ENCODE data around the gene PRR5L. TPM values are rescaled to one million over a fixed set of nuclear protein-coding genes. Genes with fewer than 3 reads are reported as not detected.

PRR5L gene
- total RNA-seq, 1 donor from 2014 or later: 122 TPM

GRCh38 chr11:36467916-36468315, 171.8 kb downstream of the PRR5L start:
- TF ChIP-seq, protein P1, sequence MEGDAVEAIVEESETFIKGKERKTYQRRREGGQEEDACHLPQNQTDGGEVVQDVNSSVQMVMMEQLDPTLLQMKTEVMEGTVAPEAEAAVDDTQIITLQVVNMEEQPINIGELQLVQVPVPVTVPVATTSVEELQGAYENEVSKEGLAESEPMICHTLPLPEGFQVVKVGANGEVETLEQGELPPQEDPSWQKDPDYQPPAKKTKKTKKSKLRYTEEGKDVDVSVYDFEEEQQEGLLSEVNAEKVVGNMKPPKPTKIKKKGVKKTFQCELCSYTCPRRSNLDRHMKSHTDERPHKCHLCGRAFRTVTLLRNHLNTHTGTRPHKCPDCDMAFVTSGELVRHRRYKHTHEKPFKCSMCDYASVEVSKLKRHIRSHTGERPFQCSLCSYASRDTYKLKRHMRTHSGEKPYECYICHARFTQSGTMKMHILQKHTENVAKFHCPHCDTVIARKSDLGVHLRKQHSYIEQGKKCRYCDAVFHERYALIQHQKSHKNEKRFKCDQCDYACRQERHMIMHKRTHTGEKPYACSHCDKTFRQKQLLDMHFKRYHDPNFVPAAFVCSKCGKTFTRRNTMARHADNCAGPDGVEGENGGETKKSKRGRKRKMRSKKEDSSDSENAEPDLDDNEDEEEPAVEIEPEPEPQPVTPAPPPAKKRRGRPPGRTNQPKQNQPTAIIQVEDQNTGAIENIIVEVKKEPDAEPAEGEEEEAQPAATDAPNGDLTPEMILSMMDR (IDR thresholded peaks at IDR 0.05; ENCODE audit: unreplicated experiment): no peak
- peaks cover 3% of the 10 kb centered on the region for H3K27me3 Mint-ChIP-seq (ENCODE audit: unreplicated experiment)
- H3K36me3 Mint-ChIP-seq (ENCODE audit: low read depth, unreplicated experiment): peaks cover 33% of the 10 kb centered on the region
- H3K27ac Mint-ChIP-seq (ENCODE audit: unreplicated experiment): no peak overlapping the region
- peaks cover 20% of the 10 kb centered on the region for H3K4me1 Mint-ChIP-seq (ENCODE audit: unreplicated experiment)
- no peaks in the 10 kb centered on the region for H3K9me3 Mint-ChIP-seq (ENCODE audit: unreplicated experiment)
- H3K4me3 Mint-ChIP-seq (ENCODE audit: unreplicated experiment): peak overlapping the region; percentile 39
- DNase-seq (ENCODE audit: low spot score): no peak

- TF ChIP-seq, protein P1 (IDR thresholded peaks at IDR 0.05; ENCODE audit: unreplicated experiment): peak; percentile 63
- Mint-ChIP-seq H3K4me3 (ENCODE audit: unreplicated experiment) (no peak overlapping the region), H3K9me3 (ENCODE audit: unreplicated experiment) (no peaks in the 10 kb centered on the region), H3K4me1 (ENCODE audit: unreplicated experiment) (peaks cover 20% of the 10 kb centered on the region), H3K27ac (ENCODE audit: unreplicated experiment) (peak overlapping the region; percentile 64), H3K36me3 (ENCODE audit: low read depth, unreplicated experiment) (peaks cover 27% of the 10 kb centered on the region), H3K27me3 (ENCODE audit: unreplicated experiment) (peaks cover 3% of the 10 kb centered on the region)
- DNase-seq (ENCODE audit: low spot score): peak; percentile 75
Observed at GRCh38 chr11:36469063-36469462, 173.0 kb downstream of the PRR5L start.

DNA sequence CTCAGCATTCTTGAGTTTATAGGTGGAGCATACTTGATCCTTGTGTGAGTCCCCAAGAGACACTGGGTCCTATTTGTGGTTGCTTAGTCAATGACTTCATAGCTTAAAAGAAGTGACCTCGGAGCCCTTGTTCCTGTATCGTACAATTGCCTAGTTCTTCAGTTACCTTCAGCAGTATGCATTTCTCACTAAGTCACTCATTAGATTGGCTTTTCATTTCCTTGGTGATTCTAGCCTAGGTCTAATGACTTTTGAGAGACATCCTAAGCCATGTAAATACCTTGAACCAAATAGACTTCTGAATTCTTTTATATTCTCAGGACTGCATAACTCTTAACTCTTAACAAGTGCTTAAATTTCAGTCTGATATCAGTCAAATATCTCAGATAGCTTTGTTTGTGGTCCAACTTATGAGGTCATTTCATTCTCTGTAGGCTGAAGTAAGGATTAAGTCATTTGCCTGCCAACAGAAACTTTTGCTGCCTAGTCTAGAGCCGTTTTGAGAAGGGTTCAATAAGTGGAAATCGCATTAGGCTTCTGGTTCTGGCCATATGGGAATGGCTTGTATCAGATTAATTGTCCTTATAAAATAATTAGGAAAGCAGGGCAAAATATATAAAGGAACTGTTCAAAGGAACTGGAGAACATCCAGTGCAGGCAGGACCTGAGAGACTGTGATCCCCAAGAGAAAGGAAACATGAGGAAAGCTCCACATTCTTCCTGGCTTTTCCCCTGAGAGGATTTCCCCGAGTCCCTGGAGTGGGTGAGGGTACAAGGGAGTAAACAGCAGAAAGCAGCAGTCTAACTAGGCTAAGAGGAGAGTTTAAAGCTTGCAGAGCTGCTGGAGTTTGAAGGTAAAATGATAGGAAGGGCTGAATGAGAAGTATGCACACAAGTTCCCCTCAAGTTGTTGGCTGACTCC, 174.1 kb downstream of the PRR5L start:
- TF ChIP-seq, protein P1 (IDR thresholded peaks at IDR 0.05; ENCODE audit: unreplicated experiment): no peak

GRCh38 chr11:36471577-36471976, 175.5 kb downstream of the PRR5L start:
- no peak overlapping the region for H3K27ac Mint-ChIP-seq (ENCODE audit: unreplicated experiment)
- peaks cover 17% of the 10 kb centered on the region for H3K4me1 Mint-ChIP-seq (ENCODE audit: unreplicated experiment)
- no peak for DNase-seq (ENCODE audit: low spot score)
- H3K4me3 Mint-ChIP-seq (ENCODE audit: unreplicated experiment): peak overlapping the region; percentile 68
- peaks cover 3% of the 10 kb centered on the region for H3K27me3 Mint-ChIP-seq (ENCODE audit: unreplicated experiment)
- TF ChIP-seq, protein P1 (IDR thresholded peaks at IDR 0.05; ENCODE audit: unreplicated experiment): no peak
- no peaks in the 10 kb centered on the region for H3K9me3 Mint-ChIP-seq (ENCODE audit: unreplicated experiment)
- H3K36me3 Mint-ChIP-seq (ENCODE audit: low read depth, unreplicated experiment): peaks cover 12% of the 10 kb centered on the region

More for the DNA sequence above, 174.1 kb downstream of the PRR5L start:
- Mint-ChIP-seq H3K27me3 (ENCODE audit: unreplicated experiment) (peaks cover 3% of the 10 kb centered on the region), H3K4me3 (ENCODE audit: unreplicated experiment) (no peak overlapping the region), H3K36me3 (ENCODE audit: low read depth, unreplicated experiment) (peaks cover 24% of the 10 kb centered on the region), H3K4me1 (ENCODE audit: unreplicated experiment) (peaks cover 20% of the 10 kb centered on the region), H3K9me3 (ENCODE audit: unreplicated experiment) (no peaks in the 10 kb centered on the region), H3K27ac (ENCODE audit: unreplicated experiment) (no peak overlapping the region)
- no peak for DNase-seq (ENCODE audit: low spot score)

DNA sequence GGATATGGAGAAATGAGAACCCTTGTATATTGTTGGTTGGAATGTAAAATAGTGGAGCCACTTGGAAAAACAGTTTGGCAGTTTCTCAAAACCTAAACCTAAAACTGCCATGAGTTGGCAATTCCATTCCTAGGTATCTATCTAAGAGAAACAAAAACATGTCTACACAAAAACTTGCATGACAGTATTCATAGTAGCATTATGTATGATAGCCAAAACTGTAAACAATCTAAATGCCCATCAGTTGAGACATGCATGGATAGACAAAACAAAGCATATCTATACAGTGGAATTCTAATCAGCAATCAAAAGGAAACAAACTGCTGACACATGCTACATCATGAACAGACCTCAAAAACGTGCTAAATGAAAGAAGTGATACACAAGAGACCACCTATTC, 179.1 kb downstream of the PRR5L start:
- Mint-ChIP-seq H3K9me3 (ENCODE audit: unreplicated experiment) (no peaks in the 10 kb centered on the region), H3K4me3 (ENCODE audit: unreplicated experiment) (no peak overlapping the region), H3K36me3 (ENCODE audit: low read depth, unreplicated experiment) (no peaks in the 10 kb centered on the region), H3K27me3 (ENCODE audit: unreplicated experiment) (peaks cover 3% of the 10 kb centered on the region), H3K27ac (ENCODE audit: unreplicated experiment) (no peak overlapping the region), H3K4me1 (ENCODE audit: unreplicated experiment) (peaks cover 2% of the 10 kb centered on the region)
- DNase-seq (ENCODE audit: low spot score): no peak
- TF ChIP-seq, protein P1 (IDR thresholded peaks at IDR 0.05; ENCODE audit: unreplicated experiment): no peak
